ENCODE measurements around the gene NEURL1.

The NEURL1 gene

GRCh38 chr10:103449208-103450144, 44.0 kb upstream of the NEURL1 start:
- no peak for TF ChIP-seq CTCF (IDR thresholded peaks at IDR 0.05; ENCODE audit: low read depth, low read length)
- no peak for DNase-seq (ENCODE audit: extremely low read depth, low read depth)

GRCh38 chr10:103450201-103450695, 43.3 kb upstream of the NEURL1 start:
- TF ChIP-seq CTCF (IDR thresholded peaks at IDR 0.05; ENCODE audit: low read depth, low read length) = no peak
- DNase-seq (ENCODE audit: extremely low read depth, low read depth) = no peak

GRCh38 chr10:103451091-103451813, 42.3 kb upstream of the NEURL1 start:
- peak; percentile 28 for DNase-seq (ENCODE audit: extremely low read depth, low read depth)
- TF ChIP-seq CTCF (IDR thresholded peaks at IDR 0.05; ENCODE audit: low read depth, low read length) = no peak

GRCh38 chr10:103451831-103452505, 41.5 kb upstream of the NEURL1 start, which contains the start of gene CALHM2:
CALHM2 (minus strand) TSS chr10:103452370; CDS start chr10:103449941, 2,429 bp downstream.
- no peak for TF ChIP-seq CTCF (IDR thresholded peaks at IDR 0.05; ENCODE audit: low read depth, low read length)
- DNase-seq (ENCODE audit: extremely low read depth, low read depth) = peak; percentile 7

- TF ChIP-seq CTCF (IDR thresholded peaks at IDR 0.05; ENCODE audit: low read depth, low read length) = no peak
Observed at GRCh38 chr10:103452506-103453230, 40.8 kb upstream of the NEURL1 start.

GRCh38 chr10:103454026-103454425, 39.5 kb upstream of the NEURL1 start:
- DNase-seq (ENCODE audit: extremely low read depth, low read depth) = no peak
- TF ChIP-seq CTCF (IDR thresholded peaks at IDR 0.05; ENCODE audit: low read depth, low read length) = no peak

More at GRCh38 chr10:103452506-103453230, 40.8 kb upstream of the NEURL1 start:
- DNase-seq (ENCODE audit: extremely low read depth, low read depth) = no peak

Measured in AG09319 (cell line).